ENCODE data around the gene TBC1D22A. TPM values are rescaled to one million over a fixed set of nuclear protein-coding genes. Genes with fewer than 3 reads are reported as not detected.

Gene TBC1D22A
- polyA plus RNA-seq, 1 donor (not counting 4 experiments of a cell fraction or from before 2014, with no cell fraction given): 20.9 TPM

- H3K4me2 ChIP-seq (ENCODE audit: control insufficient read depth, extremely low read depth, insufficient read depth, low read depth, low read length): no peak overlapping the region
- H3K4me1 ChIP-seq (ENCODE audit: control insufficient read depth, extremely low read depth, insufficient read depth, low read length): no peaks in the 10 kb centered on the region
- TF ChIP-seq CTCF (optimal IDR thresholded peaks at IDR 0.05 in 1 of 3, IDR thresholded peaks at IDR 0.05 in 1 of 3, conservative IDR thresholded peaks at IDR 0.05 in 1 of 3; ENCODE audit: extremely low read depth in 1 of 3, insufficient read depth in 2 of 3, low read length in 3 of 3): no peak
- no peak for TF ChIP-seq EZH2 (IDR thresholded peaks at IDR 0.05; ENCODE audit: low read length)
- FAIRE-seq: no peak
- H3K9me1 ChIP-seq (ENCODE audit: control insufficient read depth, extremely low read depth, insufficient read depth, low read length): no peaks in the 10 kb centered on the region
- no peaks in the 10 kb centered on the region for H3K9me3 ChIP-seq (ENCODE audit: control insufficient read depth, low read depth, low read length)
- peaks cover 0 to 10% of the 10 kb centered on the region in 2 experiments for H3K36me3 ChIP-seq (ENCODE audit: control insufficient read depth in 2 of 2, extremely low read depth in 1 of 2, insufficient read depth in 2 of 2, low read length in 2 of 2)
- H3K4me3 ChIP-seq (ENCODE audit: control insufficient read depth in 2 of 3, extremely low read depth in 1 of 3, insufficient read depth in 2 of 3, low read depth in 1 of 3, low read length in 3 of 3): no peak overlapping the region
- no peak overlapping the region for H3K27ac ChIP-seq (ENCODE audit: control insufficient read depth, insufficient read depth, low read length)
- no peak for DNase-seq (ENCODE audit: low read depth, low spot score)
- dilution Hi-C loops (cut with MboI; ENCODE audit: extremely low pct_ligation_motif_present, low sequenced_read_pairs): no loop called here
- no peaks in the 10 kb centered on the region for H3K79me2 ChIP-seq (ENCODE audit: control insufficient read depth, insufficient read depth, low read length)
- H3K27me3 ChIP-seq (ENCODE audit: control insufficient read depth, extremely low read depth, insufficient read depth, low read length): no peaks in the 10 kb centered on the region
- H2AFZ ChIP-seq (ENCODE audit: control insufficient read depth, low read length): no peak overlapping the region
- H3K9ac ChIP-seq (ENCODE audit: control insufficient read depth, extremely low read depth, insufficient read depth, low read length): no peak overlapping the region
- H4K20me1 ChIP-seq (ENCODE audit: control insufficient read depth, extremely low read depth, insufficient read depth, low read length): peaks cover 4% of the 10 kb centered on the region
These were observed 288.1 kb downstream of the TBC1D22A start for GRCh38 chr22:47050401-47051051.

GRCh38 chr22:47051441-47052071 lies 289.1 kb downstream of the TBC1D22A start:
- no peak for FAIRE-seq

More at GRCh38 chr22:47051441-47052071, 289.1 kb downstream of the TBC1D22A start:
- H4K20me1 ChIP-seq (ENCODE audit: control insufficient read depth, extremely low read depth, insufficient read depth, low read length): peaks cover 4% of the 10 kb centered on the region
- no peak overlapping the region for H3K27ac ChIP-seq (ENCODE audit: control insufficient read depth, insufficient read depth, low read length)
- H3K36me3 ChIP-seq (ENCODE audit: control insufficient read depth in 2 of 2, extremely low read depth in 1 of 2, insufficient read depth in 2 of 2, low read length in 2 of 2): peaks cover 0 to 11% of the 10 kb centered on the region in 2 experiments
- no peaks in the 10 kb centered on the region for H3K9me3 ChIP-seq (ENCODE audit: control insufficient read depth, low read depth, low read length)
- no peak overlapping the region for H3K4me2 ChIP-seq (ENCODE audit: control insufficient read depth, extremely low read depth, insufficient read depth, low read depth, low read length)
- no peak for DNase-seq (ENCODE audit: low read depth, low spot score)
- H3K79me2 ChIP-seq (ENCODE audit: control insufficient read depth, insufficient read depth, low read length): no peaks in the 10 kb centered on the region
- no peaks in the 10 kb centered on the region for H3K4me1 ChIP-seq (ENCODE audit: control insufficient read depth, extremely low read depth, insufficient read depth, low read length)
- no peak overlapping the region for H2AFZ ChIP-seq (ENCODE audit: control insufficient read depth, low read length)
- TF ChIP-seq EZH2 (IDR thresholded peaks at IDR 0.05; ENCODE audit: low read length) (no peak), CTCF (optimal IDR thresholded peaks at IDR 0.05 in 1 of 3, IDR thresholded peaks at IDR 0.05 in 1 of 3, conservative IDR thresholded peaks at IDR 0.05 in 1 of 3; ENCODE audit: extremely low read depth in 1 of 3, insufficient read depth in 2 of 3, low read length in 3 of 3) (no peak)
- H3K27me3 ChIP-seq (ENCODE audit: control insufficient read depth, extremely low read depth, insufficient read depth, low read length): no peaks in the 10 kb centered on the region
- H3K9me1 ChIP-seq (ENCODE audit: control insufficient read depth, extremely low read depth, insufficient read depth, low read length): no peaks in the 10 kb centered on the region
- no peak overlapping the region for H3K4me3 ChIP-seq (ENCODE audit: control insufficient read depth in 2 of 3, extremely low read depth in 1 of 3, insufficient read depth in 2 of 3, low read depth in 1 of 3, low read length in 3 of 3)
- H3K9ac ChIP-seq (ENCODE audit: control insufficient read depth, extremely low read depth, insufficient read depth, low read length): no peak overlapping the region
- dilution Hi-C loops (cut with MboI; ENCODE audit: extremely low pct_ligation_motif_present, low sequenced_read_pairs): no loop called here

Data from keratinocyte (primary cell).